B cell (primary cell): ENCODE results near the gene DOCK3. TPM values are rescaled to one million over a fixed set of nuclear protein-coding genes. Genes with fewer than 3 reads are reported as not detected.
"Not testable (repeated sequence)": the region's sequence is repeated elsewhere in the genome, so short reads cannot be mapped to it uniquely, and the experiment has no call there.

Experiments
- ATAC-seq: fragments of 200-7000 bp; cut with Tn5 transposase; one replicate; pipeline ENCODE4 v1.10.0; 2021; ENCODE audit warnings: low read depth, mild to moderate bottlenecking, moderate number of reproducible peaks, moderate library complexity
- CTCF ChIA-PET: fragments of 350-600 bp; sonication (Branson Sonifier 250); formaldehyde crosslinking; loops from one replicate; lab custom pipeline; 2021; ENCODE audit warnings: antibody characterized with exemption, inconsistent platforms; lab: Charles Lee
- POLR2A ChIA-PET: fragments of 350-600 bp; sonication (Branson Sonifier 250); formaldehyde crosslinking; loops from one replicate; lab custom pipeline; 2021; ENCODE audit warnings: antibody characterized with exemption; lab: Charles Lee
- DNase-seq: peaks from one replicate; pipeline ENCODE4 v3.0.0; 2013
- H2AFZ ChIP-seq: 2 replicates; pipeline ENCODE4 v1.6.1; 2012; ENCODE audit warnings: mild to moderate bottlenecking, low read depth, low read length; ENCODE audit not compliant: insufficient read depth, poor library complexity, severe bottlenecking
- H3K27ac ChIP-seq, 2 donors: 1 replicate in 1 of 2; 2 replicates in 1 of 2; pipeline ENCODE4 v1.5.1; 2012 to 2013; ENCODE audit warnings: low read length in 2 of 2, mild to moderate bottlenecking in 2 of 2, moderate library complexity in 1 of 2
- H3K27me3 ChIP-seq, 4 experiments: fragments of 200-600 bp in 1 of 4; sonication (generic) in 1 of 4; replicated peaks in 1 of 4; 1 replicate in 2 of 4; 2 replicates in 2 of 4; pipeline versions ENCODE4 v1.6.1 to v1.7.0; 2013 to 2016; ENCODE audit warnings: low read length in 3 of 4, mild to moderate bottlenecking in 2 of 4, mixed read lengths in 1 of 4, moderate library complexity in 1 of 4; ENCODE audit not compliant: insufficient read depth in 4 of 4, control insufficient read depth in 3 of 4; ENCODE audit errors: control extremely low read depth in 1 of 4
- H3K36me3 ChIP-seq, 2 experiments: replicated peaks in 1 of 2; 1 replicate in 1 of 2; 2 replicates in 1 of 2; pipeline versions ENCODE4 v1.6.1 to v1.7.1; 2013; ENCODE audit warnings: low read length in 1 of 2; ENCODE audit not compliant: insufficient read depth in 2 of 2, control insufficient read depth in 1 of 2; ENCODE audit errors: control extremely low read depth in 1 of 2, extremely low read depth in 1 of 2
- H3K4me1 ChIP-seq, 2 donors: fragments of 200-600 bp in 1 of 2; sonication (generic) in 1 of 2; 1 replicate in 1 of 2; 2 replicates in 1 of 2; pipeline versions ENCODE4 v1.5.1 to v1.6.1; 2013 to 2017; ENCODE audit warnings: low read length in 2 of 2; ENCODE audit not compliant: control insufficient read depth in 2 of 2, insufficient read depth in 2 of 2
- H3K4me2 ChIP-seq: replicated peaks from 2 replicates; pipeline ENCODE3; 2012; ENCODE audit warnings: mild to moderate bottlenecking, low read depth, low read length; ENCODE audit not compliant: poor library complexity, severe bottlenecking
- H3K4me3 ChIP-seq, 5 experiments: fragments of 200-600 bp in 1 of 5; sonication (generic) in 1 of 5; 1 replicate in 3 of 5; 2 replicates in 2 of 5; pipeline versions ENCODE4 v1.5.1 to v1.7.0; 2011 to 2016; ENCODE audit warnings: low read length in 4 of 5, mild to moderate bottlenecking in 4 of 5, low read depth in 2 of 5, control low read depth in 1 of 5, moderate library complexity in 1 of 5; ENCODE audit not compliant: insufficient read depth in 1 of 5; ENCODE audit errors: control extremely low read depth in 1 of 5, extremely low read depth in 1 of 5
- H3K79me2 ChIP-seq: fragments of 200-600 bp; sonication (generic); one replicate; pipeline ENCODE4 v1.6.0; 2016; ENCODE audit warnings: low read length; ENCODE audit not compliant: control insufficient read depth, insufficient read depth
- H3K9ac ChIP-seq: fragments of 200-600 bp; sonication (generic); 2 replicates; pipeline ENCODE4 v1.6.1; 2017; ENCODE audit warnings: mild to moderate bottlenecking, low read length, moderate library complexity
- H3K9me3 ChIP-seq, 3 donors: one replicate each; pipeline versions ENCODE4 v1.6.1 to v1.7.1; 2013; ENCODE audit warnings: low read length in 2 of 3; ENCODE audit not compliant: control insufficient read depth in 2 of 3, insufficient read depth in 1 of 3; ENCODE audit errors: control extremely low read depth in 1 of 3
- H4K20me1 ChIP-seq: 2 replicates; pipeline ENCODE4 v1.6.0; 2012; ENCODE audit warnings: mild to moderate bottlenecking, low read length; ENCODE audit not compliant: insufficient read depth, control insufficient read depth, poor library complexity, severe bottlenecking
- H3K27ac Mint-ChIP-seq: one replicate; pipeline ENCODE4 v1.8.0; 2021; ENCODE audit warnings: mixed read lengths
- H3K27me3 Mint-ChIP-seq: one replicate; pipeline ENCODE4 v1.8.0; 2021; ENCODE audit warnings: mixed read lengths
- H3K4me1 Mint-ChIP-seq: one replicate; pipeline ENCODE4 v1.8.0; 2021; ENCODE audit warnings: mixed read lengths
- H3K4me3 Mint-ChIP-seq: one replicate; pipeline ENCODE4 v1.8.0; 2021; ENCODE audit warnings: mixed read lengths
- H3K9me3 Mint-ChIP-seq: one replicate; pipeline ENCODE4 v1.8.0; 2022; ENCODE audit warnings: mixed read lengths; ENCODE audit not compliant: insufficient read depth
- CTCF ChIP-seq: fragments of 200-600 bp; IDR thresholded peaks from one replicate; pipeline ENCODE4 v1.8.0; 2022; ENCODE audit warnings: antibody characterized with exemption, mild to moderate bottlenecking
- EZH2 ChIP-seq: IDR thresholded peaks from 2 replicates; pipeline ENCODE4 v1.6.1; 2012; ENCODE audit warnings: borderline replicate concordance, low read depth, mild to moderate bottlenecking, moderate library complexity, low read length; ENCODE audit not compliant: insufficient read depth, poor library complexity, severe bottlenecking
- WGBS: methylation state at CpG from one replicate; pipeline ENCODE4 v1.1.5; 2013; ENCODE audit warnings: missing lambda C conversion rate; ENCODE audit not compliant: insufficient coverage; 5-methylcytosine and 5-hydroxymethylcytosine counted together
- intact Hi-C: fragments of 100-400 bp; cut with micrococcal nuclease; formaldehyde crosslinking; loops from one replicate; pipeline ENCODE4 v1.10.0; 2022
- polyA plus RNA-seq: library from polyadenylated mRNA; depleted of rRNA; stranded (reverse); fragments of >200 nt; gene quantifications from 2 replicates; pipeline ENCODE4 v1.2.3, GENCODE V29; 2012
- total RNA-seq, 2 donors: library from RNA; stranded (reverse); fragments of 120-200 nt in 1 of 2; gene quantifications; 1 replicate in 1 of 2; 2 replicates in 1 of 2; pipeline versions ENCODE4 v1.2.3 to v1.2.4, GENCODE V29; 2013 to 2022

The DOCK3 gene
- total and polyA plus RNA-seq, 2 donors (not counting 1 experiment from before 2014, with no cell fraction given) = 0.06 to 0.30 TPM

- Histone ChIP-seq H2AFZ (no peak overlapping the region), H3K27me3 (peaks cover 0 to 6% (median 0%) of the 10 kb centered on the region in 4 experiments), H3K4me1 (no peaks in the 10 kb centered on the region), H3K9me3 (peaks cover 0 to 8% (median 2%) of the 10 kb centered on the region in 3 donors), H3K9ac (no peak overlapping the region), H4K20me1 (no peaks in the 10 kb centered on the region), H3K4me3 (no peak overlapping the region), H3K79me2 (no peaks in the 10 kb centered on the region), H3K27ac (no peak overlapping the region), H3K36me3 (no peaks in the 10 kb centered on the region), H3K4me2 (no peak overlapping the region)
- H3K27me3 Mint-ChIP-seq = peaks cover 8% of the 10 kb centered on the region
- H3K4me3 Mint-ChIP-seq = no peak overlapping the region
- no peak for TF ChIP-seq CTCF
- TF ChIP-seq EZH2 = no peak
- peaks cover 8% of the 10 kb centered on the region for H3K9me3 Mint-ChIP-seq
- H3K27ac Mint-ChIP-seq = no peak overlapping the region
- DNase-seq (no peak), ATAC-seq (no peak)
- ChIA-PET POLR2A (no interaction called here), CTCF (no interaction called here)
- intact Hi-C loops = no loop called here
- H3K4me1 Mint-ChIP-seq = no peaks in the 10 kb centered on the region
- WGBS = 100% methylated on average over 1 of the region's 3 CpGs
These were observed 216.1 kb downstream of the DOCK3 start for GRCh38 chr3:50890688-50891344.

DNA sequence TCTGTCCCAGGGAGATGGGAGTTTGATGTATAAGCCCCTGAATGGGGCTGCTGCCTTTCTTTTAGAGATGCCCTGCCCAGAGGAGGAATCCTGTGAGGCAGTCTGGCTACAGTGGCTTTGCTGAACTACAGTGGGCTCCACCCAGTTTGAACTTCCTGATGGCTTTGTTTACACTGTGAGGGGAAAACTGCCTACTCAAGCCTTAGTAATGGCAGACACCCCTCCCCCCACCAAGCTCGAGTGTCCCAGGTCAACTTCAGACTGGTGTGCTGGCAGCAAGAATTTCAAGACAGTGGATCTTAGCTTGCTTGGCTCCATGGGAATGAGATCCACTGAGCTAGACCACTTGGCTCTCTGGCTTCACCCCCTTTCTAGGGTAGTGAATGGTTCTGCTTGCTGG, 226.4 kb downstream of the DOCK3 start:
- CTCF ChIA-PET, H3K9ac ChIP-seq, H3K9me3 Mint-ChIP-seq, H3K4me1 ChIP-seq, intact Hi-C loops, H4K20me1 ChIP-seq, H3K4me1 Mint-ChIP-seq, H3K36me3 ChIP-seq, H3K4me3 ChIP-seq, ATAC-seq, H2AFZ ChIP-seq, H3K27ac ChIP-seq, POLR2A ChIA-PET, H3K4me3 Mint-ChIP-seq, H3K4me2 ChIP-seq, H3K27ac Mint-ChIP-seq, H3K27me3 ChIP-seq, H3K79me2 ChIP-seq, H3K9me3 ChIP-seq, DNase-seq: not testable (repeated sequence)
- H3K27me3 Mint-ChIP-seq = peaks cover 15% of the 10 kb centered on the region
- no CpG with 5 or more reads among the region's 1 CpG for WGBS
